ENCODE measurements around the gene RAB40B.

RAB40B gene

DNA sequence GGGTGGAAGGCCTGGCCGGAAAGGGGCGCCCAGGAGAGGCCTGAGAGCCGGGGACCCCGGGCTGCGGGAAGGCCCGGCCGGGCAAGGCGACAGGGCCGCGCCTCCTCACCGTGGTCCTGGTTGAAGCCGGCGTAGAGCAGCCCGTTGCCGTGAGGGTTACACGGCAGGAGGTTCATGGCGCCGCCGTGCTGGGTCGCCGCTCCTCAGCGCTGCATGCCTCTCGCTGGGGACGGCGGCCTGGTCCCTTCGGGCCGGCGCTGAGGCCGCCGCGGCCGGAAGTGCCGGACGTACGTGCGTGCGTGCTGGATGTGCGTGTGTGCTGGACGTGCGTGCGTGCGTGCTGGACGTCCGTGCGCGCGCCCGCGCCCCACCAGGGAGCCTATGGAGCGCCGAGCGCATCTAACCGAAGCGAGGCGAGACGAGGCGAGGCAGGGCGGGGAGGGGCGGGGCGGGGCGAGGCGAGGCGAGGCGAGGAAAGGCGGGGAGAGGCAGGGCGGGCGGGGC, 50.3 kb downstream of the RAB40B start, which contains the start of gene WDR45B:
Gene WDR45B (minus strand): TSS at position 280 of the 504 bp plus-strand sequence. CDS start 104 bp downstream, at position 176.
- DNase-seq = peak; percentile 90

DNA sequence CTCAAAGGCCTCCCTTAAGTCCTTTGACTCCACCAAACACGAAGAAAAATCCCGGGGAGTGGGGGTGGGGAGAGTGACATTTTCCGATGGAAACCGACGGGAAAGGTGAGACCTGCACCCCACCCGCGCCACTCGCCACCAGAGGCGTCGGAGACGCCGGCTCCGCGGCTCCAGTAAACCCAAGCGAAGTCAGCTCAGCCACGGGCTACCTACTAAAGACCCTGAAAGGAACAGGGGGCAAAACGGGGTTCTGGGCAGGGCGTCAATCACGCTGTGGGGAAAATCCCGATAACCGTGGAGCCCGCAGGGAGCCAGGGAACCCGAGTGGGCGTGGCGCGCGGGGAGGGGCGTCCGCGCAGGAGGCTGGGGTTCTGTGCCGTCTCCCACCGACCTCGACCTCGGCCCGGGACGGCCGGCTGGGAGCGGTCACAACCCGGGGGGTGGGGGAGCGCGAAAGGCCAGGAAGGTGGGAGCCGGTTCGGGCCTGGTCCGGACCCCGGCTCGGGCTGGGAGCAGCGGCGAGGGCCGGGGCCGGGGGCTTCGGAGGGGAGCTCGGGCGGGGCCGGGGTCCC, 50.8 kb downstream of the RAB40B start:
- no peak for DNase-seq

DNA sequence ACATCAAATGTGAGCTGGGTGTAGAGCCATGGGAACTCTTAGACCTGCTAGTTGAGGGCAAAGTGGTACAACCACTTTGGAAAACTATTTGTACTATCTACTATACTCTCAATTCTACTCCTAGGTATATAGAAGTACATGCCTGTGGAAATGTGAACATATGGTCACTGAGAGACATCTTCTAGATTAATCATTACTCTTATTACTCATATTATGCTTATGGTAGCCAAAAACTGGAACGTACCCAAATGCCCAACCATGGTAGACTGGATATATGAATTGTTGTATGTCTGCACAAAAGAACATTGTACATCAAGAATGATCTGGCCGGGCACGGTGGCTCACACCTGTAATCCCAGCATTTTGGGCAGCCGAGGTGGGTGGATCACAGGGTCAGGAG, 53.0 kb downstream of the RAB40B start:
- DNase-seq = no peak

DNA sequence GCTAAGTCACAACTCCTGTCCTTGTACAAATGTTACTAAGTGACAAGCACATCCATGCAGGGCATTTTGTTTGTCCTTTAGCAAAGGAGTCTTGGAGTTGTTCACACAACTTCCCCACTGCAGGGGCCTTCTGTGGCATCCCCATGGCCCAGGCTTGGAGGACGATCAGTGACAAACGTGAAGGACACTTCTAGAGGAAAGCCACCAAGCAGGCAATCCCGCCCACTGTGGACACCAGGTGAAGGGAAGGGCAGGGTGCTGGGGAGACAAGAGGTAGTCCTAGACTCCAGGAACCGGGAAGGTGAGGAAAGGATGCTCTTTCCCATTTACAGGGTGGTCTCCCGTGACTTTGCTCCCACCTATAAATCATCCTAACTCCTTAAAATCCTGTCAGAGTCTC, 54.4 kb downstream of the RAB40B start:
- DNase-seq = no peak

DNA sequence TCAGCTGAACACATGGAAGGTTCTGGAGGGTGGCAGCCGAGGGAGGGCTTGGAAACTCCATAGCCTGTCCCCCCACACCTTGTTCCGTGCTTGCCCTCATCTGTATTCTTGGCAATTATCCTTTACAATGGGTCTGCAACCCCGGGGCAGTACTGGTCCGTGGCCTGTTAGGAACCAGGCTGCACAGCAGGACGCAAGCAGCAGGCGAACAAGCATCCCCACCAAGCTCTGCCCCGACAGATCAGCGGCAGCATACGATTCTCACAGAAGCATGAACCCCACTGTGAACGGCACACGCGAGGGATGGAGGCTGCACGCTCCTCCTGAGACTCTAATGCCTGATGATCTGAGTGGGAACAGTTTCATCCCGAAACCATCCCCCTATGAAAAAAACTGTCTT, 56.5 kb downstream of the RAB40B start:
- no peak for DNase-seq

DNA sequence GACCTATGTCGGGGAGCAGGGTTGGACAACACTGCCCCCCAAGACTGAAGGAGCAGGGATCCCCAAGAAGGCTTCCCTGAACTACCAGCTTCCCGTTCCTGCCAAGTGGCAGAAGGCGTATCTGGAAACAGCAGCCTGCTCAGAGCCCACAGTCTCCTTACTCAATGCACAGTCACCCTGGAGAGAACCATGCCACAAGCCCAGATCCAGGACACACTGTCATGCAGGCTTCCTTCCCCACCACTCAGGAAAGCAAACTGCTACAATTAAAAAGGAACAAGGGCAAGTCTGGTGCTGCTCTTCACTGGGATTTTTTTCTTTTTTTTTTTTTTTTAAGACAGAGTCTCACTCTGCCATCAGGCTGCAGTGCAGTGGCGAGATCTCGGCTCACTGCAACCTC, 58.5 kb downstream of the RAB40B start:
- no peak for DNase-seq

DNA sequence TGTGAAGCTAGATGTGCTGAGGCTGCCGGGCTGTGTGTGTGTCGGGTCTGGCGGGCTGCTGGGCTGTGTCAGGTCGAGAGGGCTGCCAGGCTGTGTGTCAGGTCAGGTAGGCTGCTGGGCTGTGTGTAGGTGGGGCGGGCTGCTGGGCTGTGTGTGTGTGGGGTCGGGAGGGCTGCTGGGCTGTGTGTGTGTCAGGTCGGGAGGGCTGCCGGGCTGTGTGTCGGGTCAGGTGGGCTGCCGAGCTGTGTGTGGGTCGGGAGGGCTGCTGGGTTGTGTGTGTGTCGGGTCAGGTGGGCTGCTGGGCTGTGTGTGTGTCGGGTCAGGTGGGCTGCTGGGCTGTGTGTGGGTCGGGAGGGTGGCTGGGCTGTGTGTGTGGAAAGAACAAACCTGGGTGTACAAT, 58.9 kb downstream of the RAB40B start:
- no peak for DNase-seq

DNA sequence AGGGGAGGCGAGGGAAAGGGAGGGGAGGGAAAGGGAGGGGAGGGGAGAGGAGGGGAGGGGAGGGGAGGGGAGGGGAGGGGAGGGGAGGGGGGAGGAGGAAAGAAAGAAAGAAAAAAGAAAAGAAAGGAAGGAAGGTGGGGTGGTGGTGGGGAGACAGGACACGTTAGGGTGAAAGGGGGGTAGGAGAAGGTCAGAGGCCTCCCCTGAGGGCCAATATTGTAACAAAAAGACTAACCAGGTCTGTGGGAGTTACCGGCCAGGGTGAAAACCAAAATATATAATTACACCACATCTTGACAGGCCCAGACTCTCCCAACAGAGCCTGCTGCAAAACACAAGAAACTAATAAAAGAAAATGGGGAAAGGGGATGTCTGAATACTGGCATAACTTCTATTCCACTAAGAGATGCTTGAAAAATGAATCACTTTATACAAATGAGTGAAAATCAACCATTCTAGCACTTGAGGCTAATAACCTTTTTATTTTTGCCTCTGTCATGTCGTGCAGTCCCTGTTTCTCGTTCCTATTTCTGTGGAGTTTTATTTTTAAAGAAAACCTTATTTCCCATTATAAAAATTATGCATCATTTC, 60.2 kb downstream of the RAB40B start:
- DNase-seq = no peak

DNA sequence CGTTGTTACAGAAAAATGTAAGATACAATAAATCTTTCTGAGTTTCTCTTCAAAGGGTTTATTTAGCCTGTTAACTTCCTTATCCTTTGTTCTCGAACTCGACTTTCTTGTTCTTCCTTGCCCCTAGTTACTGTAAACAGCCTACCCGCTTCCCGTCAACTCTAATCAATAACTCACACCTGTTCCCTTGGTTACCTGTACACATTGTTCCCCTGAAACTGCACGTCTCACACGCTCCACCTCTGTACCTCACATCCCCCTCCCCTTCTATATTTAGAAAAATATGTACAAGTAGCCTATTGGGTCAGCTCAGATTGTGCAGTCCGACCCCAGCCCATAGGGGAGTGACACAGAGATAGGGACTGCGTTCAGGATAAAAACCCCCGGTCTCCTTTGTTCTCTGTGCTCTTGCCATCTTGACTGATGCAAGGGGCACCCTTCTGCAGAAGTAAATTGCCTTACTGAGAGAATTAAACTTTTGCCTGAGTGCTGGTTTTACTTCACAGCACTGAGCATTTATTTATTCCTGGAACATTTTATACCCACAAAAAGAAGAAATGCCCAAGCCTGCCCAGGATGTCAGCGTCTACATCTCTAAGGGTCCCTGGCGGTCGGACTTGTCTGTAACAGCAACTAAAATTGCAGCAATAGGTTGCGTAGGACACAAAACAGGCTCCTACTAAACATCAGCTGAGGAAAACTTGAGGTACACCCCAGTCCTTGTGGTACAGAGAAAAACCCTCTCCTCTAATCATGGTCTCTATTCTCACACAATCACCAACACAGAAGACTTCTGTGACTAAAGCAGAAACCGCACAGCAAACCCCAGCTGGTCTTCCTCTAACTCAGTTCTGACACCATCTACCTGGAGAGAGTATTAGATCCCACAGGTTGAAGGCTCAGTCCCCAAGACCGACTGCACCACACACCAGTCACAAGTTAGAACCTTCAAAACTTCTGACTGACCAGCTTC, 61.6 kb downstream of the RAB40B start:
- DNase-seq = no peak

DNA sequence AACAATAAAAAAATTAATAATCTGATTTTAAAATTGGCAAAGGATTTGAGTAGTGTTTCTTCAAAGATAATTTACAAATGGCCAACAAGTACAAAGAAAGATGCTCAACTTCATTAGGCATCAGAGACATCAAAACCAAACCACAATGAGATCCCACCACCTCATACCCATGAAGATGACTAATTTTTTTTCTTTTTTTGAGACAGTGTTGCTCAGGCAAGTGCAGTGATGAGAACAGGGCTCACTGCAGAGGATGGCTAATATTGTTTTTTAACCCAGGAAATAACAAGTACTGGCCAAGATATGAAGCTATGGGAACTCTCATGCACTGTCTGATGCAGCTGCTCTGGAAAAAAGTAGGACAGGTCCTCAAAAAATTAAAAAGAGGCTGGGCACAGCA, 65.2 kb downstream of the RAB40B start:
- no peak for DNase-seq

DNA sequence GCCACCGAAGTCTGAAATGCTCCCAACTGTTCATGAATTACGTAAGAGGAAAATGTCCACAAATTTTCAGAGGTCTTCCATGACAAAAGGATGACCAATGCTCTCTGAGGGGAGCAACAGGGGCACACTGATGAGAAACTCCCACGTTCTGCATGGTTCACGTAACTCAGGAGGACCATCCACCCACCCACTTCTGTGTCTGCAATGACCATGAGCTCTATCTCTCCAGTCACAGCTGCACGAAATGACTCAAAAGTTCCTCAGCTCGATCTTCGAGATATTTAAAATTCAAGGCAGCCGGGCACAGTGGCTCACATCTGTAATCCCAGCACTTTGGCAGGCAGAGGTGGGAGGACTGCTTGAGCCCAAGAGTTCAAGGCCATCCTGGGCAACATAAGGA, 66.0 kb downstream of the RAB40B start:
- no peak for DNase-seq

DNA sequence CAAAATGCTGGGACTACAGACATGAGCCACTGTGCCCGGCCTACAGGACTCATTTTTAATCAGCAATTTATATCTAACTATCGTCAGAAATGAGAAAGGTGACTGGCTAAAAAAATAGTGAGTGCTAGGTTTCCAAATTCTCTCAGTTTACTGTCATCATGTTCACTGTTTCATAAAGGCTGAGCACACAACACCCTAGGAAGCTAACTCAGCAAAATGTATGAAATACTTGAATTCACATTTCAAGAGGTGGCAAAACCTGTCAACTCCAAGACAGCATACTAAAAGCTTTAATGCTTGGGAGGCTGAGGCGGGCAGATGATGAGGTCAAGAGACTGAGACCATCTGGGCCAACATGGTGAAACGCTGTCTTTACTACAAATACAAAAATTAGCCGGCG, 67.0 kb downstream of the RAB40B start:
- no peak for DNase-seq

DNA sequence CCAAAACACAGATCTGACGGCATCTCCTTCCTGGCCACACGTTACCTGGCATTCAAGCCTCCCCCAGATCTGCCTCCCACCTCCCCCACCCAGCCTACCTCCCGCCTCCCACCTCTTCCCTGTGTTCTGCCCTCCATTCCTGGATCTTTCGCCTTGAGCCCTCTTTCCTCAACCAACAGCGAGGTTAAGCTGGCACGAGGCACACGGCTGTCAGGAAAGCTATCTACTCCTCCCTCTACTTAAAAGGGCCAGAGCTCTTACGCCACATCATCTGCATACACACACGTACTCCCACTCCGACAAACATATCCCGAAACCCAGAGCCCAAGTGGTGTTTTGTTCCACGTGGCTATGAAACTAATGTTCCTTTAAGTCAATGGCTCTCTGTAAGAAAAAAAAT, 68.3 kb downstream of the RAB40B start:
- DNase-seq = no peak

DNA sequence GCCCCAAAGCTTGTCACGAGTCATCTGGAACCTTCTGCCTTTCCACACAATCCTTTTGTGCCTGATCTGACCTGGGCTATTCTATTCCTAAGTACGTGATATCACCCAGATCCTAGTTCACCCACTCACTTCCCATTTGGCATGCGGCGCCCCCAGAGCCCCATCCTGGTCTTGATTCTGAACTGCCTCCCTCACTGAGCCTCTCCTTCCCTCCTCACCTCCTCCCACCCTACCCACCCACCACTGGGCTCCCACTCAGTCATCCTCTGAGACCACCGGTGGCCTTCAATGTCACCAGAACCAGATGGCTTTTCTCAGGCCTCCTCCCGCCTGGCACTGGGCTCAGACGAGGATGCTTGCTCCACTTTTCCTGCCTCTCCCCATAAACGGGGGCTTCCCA, 68.8 kb downstream of the RAB40B start:
- no peak for DNase-seq

DNA sequence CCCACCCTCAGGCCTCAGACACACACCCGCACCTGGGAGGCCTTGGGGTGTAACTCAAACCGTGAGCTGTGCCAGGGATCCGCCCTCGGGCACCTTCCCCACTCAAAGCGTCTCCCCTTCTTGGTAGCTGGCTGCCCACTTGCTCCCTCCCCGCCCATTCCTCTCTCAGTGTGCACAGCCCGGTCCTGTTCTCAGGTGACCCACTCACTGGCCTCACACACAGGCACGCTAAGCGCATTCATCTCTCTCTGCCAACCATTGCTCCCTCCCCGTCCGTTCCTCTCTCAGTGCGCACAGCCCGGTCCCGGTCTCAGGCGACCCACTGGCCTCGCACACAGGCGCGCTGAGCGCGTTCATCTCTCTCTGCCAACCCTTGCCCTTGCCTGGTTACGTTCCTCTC, 71.1 kb downstream of the RAB40B start:
- DNase-seq = no peak

DNA sequence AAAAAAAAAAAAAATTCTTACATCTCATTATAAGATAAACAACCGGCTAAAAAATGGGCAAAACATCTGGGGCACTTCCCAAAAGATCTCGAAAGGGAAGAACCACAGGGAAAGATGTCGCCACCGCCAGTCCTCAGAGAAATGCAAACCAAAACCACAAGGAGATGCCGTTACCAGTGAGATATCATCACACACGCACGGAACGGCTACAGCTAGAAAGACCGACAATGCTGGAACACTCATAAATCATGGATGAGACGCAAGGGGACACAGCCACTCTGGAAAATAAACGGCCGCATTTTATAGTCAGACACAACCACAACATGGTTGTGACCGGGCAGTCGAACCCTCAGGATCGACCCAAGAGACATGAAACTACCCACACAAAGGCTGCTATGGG, 74.8 kb downstream of the RAB40B start:
- DNase-seq = no peak

DNA sequence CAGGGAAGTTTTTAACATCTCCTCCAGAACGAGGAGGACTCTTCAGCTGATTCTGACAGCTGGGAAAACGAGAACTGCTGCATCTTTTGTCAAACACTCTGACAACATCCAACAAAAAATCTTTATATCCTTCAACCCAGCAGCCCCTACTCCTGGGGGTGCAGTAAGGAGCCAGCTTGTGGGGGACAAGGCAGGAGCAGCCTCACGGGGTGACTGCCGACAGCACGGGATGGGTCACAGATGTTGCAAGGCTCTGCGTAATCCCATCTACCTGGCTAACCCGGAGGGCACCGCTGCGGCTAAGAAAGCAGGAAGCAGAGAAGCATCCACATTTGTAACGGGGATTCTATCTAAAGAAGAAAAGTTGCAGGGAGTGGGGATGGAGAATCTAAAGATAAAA, 78.9 kb downstream of the RAB40B start:
- DNase-seq = no peak

DNA sequence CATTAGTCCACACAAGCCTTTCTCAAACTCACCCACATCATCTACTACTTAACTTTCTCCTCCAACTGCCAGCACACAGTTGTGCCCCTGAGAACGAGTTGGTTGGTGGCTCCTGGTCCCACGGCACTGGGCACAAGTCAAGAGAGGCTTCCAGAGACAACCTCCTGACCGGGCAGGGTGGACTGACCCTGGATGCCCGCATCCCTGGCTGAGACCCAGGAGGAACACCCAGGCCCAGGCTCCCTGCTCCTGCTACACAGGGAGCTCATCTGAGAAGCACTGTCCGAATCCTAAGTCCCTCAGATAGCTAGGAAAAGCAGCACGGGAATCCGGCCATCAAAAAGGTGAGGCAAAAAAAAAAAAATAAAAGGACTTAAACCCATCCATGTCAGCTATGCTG, 79.3 kb downstream of the RAB40B start:
- DNase-seq = no peak

DNA sequence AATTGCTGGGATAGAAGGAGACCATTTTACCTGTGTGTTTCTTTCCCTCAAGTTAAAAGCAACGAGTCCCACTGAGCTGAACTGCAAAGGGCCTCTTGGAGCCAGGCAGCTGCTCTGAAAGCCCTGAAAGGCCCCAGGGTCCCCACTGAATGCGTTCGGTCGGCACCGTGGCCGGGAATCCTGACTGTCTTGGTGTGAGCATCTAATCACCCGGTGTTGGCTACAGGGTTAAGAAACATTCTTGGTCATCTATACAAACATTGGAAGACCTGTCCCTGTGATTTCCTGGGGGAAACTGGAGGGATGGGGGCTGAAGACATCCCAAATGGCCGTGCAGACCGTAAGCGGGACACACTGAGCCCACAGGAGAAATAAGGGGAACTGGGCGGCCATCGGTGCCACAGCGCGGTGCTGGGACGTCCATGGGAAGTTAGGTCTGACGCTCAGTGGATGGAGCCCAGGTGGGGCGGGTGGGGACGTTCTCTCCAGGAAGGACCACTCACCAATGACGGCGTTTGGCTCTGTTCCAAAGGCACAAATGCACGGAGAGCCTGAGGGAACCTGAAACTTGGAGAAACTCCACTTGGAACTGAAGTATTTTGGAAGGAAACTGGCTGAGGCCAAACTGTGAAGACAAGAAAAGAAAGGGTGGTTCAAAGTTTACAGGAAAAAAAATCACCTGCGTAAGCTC, 82.3 kb downstream of the RAB40B start:
- DNase-seq = no peak

DNA sequence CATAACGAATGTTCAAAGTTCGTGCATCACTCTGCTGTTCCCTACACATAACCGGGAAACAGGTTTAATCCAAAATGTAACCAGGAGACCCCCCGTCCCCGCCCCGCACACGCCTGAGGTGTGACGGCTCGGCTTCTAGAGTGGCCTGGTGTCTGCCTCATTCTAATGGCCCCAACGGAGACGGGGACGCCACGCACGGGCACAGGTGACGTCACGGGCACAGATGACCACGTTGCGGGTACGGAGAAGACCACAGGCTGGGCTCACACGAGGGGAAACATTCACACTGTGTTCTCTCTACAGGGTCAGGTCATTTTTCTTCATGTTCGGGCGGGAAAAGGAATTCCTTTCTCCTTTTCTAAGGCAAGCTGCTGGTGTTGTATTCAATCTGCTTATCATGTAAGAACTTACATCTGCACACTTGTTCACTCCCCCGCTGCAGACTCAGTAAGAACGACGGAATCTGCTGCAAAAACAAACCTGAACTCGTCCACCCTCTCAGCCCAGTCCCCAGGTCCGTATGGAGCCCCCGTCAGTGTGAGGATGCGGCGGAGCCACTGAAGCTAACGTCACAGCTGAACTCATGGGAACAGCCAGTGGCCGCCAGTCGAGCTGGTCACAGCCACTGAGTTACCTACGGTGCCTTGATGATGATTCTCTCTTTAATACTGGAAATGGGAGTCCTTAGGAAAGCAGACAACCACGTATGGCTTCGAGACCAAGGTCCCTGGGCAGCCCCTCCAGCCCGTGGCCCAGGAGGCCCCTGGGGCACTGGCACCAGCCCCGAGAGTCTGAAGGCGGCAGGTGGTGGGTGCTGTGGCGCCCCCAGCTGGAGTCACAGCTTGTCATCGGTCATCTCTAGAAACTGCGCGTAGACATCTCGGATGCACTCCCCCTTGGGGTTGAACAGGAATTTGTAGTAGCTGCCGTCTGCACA, 83.1 kb downstream of the RAB40B start:
- no peak for DNase-seq

DNA sequence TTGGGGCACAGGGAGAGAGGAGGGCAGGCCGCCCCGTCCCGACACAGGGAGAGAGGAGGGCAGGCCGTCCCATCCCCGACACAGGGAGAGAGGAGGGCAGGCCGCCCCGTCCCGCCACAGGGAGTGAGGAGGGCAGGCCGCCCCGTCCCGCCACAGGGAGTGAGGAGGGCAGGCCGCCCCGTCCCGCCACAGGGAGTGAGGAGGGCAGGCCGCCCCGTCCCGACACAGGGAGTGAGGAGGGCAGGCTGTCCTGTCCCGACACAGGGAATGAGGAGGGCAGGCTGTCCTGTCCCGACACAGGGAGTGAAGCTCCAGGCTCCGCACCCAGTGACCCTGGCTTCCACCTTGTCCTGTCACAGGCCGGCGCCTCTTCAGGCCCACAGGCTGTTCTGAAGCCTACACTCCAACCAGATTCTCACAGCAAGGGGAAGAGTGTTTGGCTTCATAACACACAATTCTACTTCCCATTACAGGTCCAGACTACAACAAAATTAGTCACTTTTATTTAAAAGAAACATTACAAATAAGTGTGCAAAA, 84.3 kb downstream of the RAB40B start:
- DNase-seq = no peak
